HG02840 (cell line): Measurements from ENCODE around the gene CRYBG3.

Experiments
- ATAC-seq: cut with Tn5 transposase; IDR thresholded peaks from one replicate; pipeline ENCODE4 v1.9.1; 2021; ENCODE audit warnings: mild to moderate bottlenecking, moderate library complexity, moderate number of reproducible peaks; ENCODE audit not compliant: unreplicated experiment, low FRiP score

The CRYBG3 gene

GRCh38 chr3:97938444-97938843 lies 116.6 kb downstream of the CRYBG3 start:
- no peak for ATAC-seq

- no peak for ATAC-seq
Measured at GRCh38 chr3:97939401-97939800, 117.6 kb downstream of the CRYBG3 start.

DNA sequence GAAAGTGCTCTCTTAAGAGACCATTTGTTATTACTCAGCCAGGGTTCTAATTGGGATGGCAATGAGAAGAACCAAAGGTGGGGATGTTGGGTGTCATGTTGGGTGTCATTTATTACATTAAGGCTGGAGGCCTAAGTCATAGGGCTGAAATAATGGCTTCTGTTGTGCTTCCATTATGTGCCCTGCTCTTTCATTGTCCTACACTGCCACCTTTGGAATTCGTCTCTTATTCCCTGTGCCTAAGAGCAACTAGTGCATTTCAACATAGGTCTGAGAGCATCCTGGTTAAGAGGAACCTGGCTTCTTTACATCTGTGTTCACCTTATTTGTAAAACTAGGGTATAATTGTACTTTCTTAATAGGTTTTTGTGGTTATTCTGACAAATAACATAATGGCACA lies 118.2 kb downstream of the CRYBG3 start:
- no peak for ATAC-seq

- no peak for ATAC-seq
Measured at GRCh38 chr3:97942801-97943546, 121.2 kb downstream of the CRYBG3 start.

DNA sequence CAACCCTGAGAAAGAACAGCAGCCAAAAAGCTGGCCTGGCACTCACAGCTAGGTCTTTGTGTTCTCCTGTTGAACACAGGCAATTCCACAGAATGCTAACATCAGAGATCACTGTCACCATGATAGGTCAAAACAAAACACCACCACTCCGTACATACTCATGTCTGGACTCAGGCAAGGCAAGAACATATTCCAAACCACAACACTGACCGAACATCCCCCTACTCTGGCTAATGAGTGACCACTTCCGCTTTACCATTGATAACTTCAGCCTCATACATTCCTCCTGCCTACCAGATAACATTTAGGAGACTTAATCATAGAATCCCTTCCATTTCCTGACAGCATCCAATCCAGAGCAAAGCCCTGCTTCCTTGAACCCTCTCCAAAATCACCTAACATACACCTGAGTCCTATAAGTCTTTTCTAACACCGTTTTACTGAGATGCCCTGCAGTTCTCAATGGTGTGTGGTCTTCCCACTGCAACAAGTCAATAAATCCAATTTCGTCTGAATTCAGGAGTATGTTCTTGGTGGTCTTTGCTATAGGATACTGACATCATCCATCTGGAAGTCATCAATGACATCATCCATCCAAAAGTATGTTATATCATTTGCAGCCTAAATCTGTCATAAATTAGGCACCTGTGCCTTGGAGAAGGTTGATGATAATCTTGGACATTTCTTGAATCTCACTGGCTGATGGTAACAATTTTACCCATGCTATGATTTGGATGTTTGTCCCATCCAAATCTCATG lies 126.7 kb downstream of the CRYBG3 start:
- no peak for ATAC-seq

DNA sequence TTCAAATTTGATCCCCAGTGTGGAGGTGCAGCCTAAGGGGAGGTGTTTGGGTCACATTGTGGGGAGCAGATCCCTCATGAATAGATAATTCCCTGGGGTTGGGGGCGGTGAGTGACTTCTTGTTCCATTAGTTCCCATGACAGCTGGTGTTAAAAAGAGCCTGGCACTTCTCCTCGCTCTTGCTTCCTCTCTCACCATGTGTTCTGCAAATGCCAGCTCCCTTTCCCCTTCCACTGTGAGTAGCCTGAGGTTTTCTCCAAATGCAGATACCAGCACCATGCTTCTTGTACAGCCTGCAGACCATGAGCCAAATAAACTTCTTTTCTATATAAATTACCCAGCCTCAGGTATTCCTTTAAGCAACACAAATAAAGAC lies 127.3 kb downstream of the CRYBG3 start:
- ATAC-seq = no peak

- no peak for ATAC-seq
Measured at GRCh38 chr3:97949743-97950142, 127.9 kb downstream of the CRYBG3 start.

DNA sequence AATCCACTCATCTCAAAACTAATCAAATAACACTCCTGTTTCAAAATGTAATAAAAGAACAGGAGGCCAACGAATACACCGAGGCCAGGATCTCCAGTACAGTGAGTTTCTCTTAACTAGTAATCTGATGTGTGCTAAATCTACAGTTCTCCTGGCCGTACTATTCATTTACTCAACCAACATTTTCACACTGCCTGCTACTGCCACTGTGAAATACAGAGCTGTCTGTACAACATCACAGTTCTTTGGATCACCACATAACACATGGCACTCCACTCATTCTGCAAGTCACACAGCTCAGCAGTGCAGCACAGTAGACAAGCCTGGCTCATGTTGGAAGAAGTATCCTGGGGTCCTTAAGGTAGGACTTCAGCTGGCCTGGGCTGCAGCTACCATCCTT lies 128.5 kb downstream of the CRYBG3 start:
- ATAC-seq = no peak

DNA sequence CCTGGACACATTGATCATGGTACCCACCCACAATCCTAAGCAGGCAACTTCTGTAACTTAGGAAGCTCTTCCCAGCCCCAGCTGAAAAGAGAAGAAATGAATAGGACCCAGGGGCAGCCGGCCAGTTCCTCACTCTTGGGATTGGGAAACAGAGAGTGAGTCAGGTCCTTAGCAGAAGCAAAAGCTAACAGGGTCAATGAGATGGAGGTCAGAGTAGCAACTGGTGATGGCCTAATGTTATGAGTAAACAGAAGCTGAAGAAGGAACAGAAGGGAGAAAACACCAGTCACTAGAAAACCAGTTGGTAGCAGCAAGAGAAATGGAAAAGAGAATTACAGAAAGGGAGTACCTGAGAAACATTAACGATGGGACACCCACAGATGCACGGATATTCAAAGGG lies 130.5 kb downstream of the CRYBG3 start:
- ATAC-seq = no peak

DNA sequence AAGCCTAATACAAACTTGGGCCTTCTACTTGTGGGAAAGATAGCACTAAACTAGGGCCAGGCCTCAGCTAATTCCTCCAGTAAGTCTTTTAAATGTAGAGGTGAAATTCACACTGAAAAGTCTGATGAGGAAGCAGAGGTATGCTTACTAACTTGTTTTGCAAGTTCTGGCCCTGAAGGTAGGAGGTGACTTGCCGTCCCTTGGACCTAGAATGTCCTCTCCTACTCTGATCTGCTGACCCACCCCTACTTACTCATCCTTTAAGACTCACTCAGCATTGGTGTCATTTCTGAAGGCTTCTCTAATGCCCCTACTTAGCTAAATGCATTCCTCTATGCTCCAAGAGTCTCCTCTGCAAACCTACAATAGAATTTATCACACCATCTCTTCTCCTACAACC lies 131.1 kb downstream of the CRYBG3 start:
- no peak for ATAC-seq

- no peak for ATAC-seq
Measured at GRCh38 chr3:97954228-97954827, 132.5 kb downstream of the CRYBG3 start.

- no peak for ATAC-seq
Measured at GRCh38 chr3:97956051-97956450, 134.2 kb downstream of the CRYBG3 start.

DNA sequence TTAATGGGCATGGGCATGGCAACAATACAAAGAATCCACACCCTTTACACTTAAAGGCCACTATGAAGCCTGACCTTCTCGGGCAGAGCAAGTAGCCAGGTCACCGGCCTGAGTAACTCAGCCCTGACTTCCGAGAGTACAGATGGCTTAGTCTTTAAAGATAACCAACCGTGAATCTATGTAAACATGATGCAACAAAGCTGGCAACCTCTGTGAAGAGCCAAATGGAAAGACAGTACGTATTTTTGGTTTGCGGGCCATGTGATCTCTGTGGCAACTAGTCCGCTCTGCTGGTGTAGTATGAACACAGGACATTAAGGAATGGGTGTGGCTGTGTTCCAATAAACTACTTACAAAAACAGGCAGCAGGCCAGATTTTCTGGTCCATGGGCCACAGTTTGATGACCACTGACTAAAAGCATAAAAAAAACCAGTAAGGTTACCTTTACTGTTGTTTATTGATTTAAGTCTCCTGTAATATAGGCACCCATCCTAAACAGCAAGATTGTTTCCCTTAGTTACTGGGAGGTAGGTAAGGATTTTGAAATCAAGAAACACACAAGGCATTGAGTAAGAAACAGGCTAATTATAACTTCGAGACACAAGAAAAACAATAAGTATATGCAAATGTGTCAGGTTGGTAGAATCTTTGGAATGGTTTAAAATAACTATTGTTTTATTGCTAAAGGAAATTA lies 136.0 kb downstream of the CRYBG3 start:
- no peak for ATAC-seq

DNA sequence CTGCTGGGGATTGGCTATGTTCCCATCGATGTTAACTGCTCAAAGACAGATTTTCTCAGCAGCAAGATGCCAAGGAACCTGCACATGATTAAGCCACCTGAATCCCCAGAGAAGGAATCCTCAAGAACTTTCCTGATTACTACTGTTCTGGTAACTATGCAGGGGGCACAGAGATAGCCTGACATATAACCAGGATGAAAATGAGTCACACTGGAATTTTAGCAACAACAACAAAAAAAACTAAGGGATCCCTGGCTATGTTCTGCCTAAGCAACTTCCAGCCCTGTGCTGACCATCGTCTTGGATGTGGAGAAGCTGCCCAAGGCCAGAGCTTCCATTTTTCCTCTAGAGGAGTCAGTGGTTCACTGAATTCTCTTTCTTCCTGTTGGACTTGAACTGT lies 136.6 kb downstream of the CRYBG3 start:
- ATAC-seq = no peak

DNA sequence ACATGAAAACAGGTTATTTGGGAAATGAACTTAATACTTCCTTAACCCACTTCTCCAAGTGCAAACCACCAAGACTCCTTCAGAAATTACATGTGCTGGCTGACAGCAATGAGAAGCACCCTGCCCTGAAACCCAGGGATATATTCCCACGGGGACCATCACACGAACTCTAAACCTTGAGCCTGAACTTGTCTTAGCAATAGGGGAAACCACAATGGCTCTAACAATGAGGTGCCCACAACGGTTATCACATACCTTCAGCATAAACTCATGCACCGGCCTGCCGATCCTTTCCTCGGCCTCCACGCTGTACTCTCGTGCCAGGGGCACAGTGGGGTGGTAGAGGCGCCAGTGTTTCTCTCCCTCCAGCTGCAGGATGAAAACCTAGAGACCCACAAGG lies 137.0 kb downstream of the CRYBG3 start:
- no peak for ATAC-seq

GRCh38 chr3:97959872-97960271 lies 138.1 kb downstream of the CRYBG3 start:
- no peak for ATAC-seq

- ATAC-seq = no peak
Measured at GRCh38 chr3:97960551-97960950, 138.7 kb downstream of the CRYBG3 start.

DNA sequence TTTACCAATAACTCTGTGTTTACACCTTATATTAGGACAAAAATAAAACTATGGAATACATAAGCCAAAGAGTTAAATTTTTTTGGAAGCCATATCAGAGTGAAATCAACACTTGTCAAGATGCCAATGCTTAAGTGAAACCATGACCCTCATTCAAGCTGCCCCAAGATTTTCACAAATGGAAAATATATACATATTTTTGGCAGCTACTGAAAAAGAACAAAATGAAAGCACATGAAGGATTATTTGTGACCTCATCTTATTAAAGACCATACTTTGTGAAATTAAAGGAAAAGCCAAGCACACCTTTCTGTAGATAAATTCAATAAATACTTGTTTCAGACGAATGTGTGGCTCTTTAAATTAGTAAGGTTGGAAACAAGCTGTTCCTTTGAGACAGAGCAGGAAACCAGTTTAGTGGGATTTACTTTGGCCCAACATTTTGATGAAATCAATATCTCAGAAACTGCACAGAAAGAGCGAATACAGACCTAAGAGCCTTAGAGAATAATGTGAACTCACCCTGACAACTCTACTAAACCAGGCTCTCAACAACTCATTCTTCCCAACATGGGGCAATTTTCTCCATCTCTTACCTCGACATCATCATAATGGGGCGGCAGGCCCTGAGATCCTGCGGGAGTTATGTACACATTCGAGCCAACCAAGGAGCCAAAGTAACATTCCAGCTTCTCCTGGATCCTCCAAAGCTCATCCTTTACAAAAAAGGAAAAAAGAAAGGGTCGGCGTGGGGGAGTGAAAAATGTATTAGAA lies 139.4 kb downstream of the CRYBG3 start:
- ATAC-seq = no peak

GRCh38 chr3:97967966-97968365 lies 146.2 kb downstream of the CRYBG3 start:
- no peak for ATAC-seq

GRCh38 chr3:97968376-97968775 lies 146.6 kb downstream of the CRYBG3 start:
- ATAC-seq = no peak
